DND-41 (cell line): Measurements from ENCODE around the gene KANSL1L.

Source experiments
- ATAC-seq: fragments of 200-7000 bp; cut with Tn5 transposase; 3 replicates; pipeline ENCODE4 v1.9.1; 2021; ENCODE audit warnings: low read depth; ENCODE audit not compliant: insufficient read depth
- DNase-seq: peaks from one replicate; pipeline ENCODE4 v3.0.0-alpha.2; 2020
- H2AFZ ChIP-seq: 2 replicates; pipeline ENCODE4 v1.6.0; 2012; ENCODE audit warnings: low read depth, low read length
- H3K27ac ChIP-seq: 2 replicates; pipeline ENCODE4 v1.5.1; 2012; ENCODE audit warnings: low read length, inconsistent platforms
- H3K27me3 ChIP-seq: fragments of 200-600 bp; sonication (generic); 2 replicates; pipeline ENCODE4 v1.6.0; 2012; ENCODE audit warnings: low read length, mild to moderate bottlenecking, inconsistent platforms; ENCODE audit not compliant: insufficient read depth, poor library complexity
- H3K36me3 ChIP-seq: 2 replicates; pipeline ENCODE4 v1.5.1; 2012; ENCODE audit warnings: low read length, inconsistent platforms; ENCODE audit not compliant: insufficient read depth
- H3K4me1 ChIP-seq: 2 replicates; pipeline ENCODE4 v1.5.1; 2012; ENCODE audit warnings: mild to moderate bottlenecking, low read length; ENCODE audit not compliant: insufficient read depth
- H3K4me2 ChIP-seq: 2 replicates; pipeline ENCODE4 v1.6.0; 2012; ENCODE audit warnings: mild to moderate bottlenecking, moderate library complexity, low read length, inconsistent platforms; ENCODE audit not compliant: insufficient read depth
- H3K4me3 ChIP-seq, 2 experiments: fragments of 200-600 bp in 1 of 2; shearing (Covaris generic) in 1 of 2; 2 replicates each; pipeline ENCODE4 v1.5.1; 2012 to 2016; ENCODE audit warnings: inconsistent platforms in 2 of 2, low read length in 2 of 2, mild to moderate bottlenecking in 2 of 2, low read depth in 1 of 2, moderate library complexity in 1 of 2
- H3K79me2 ChIP-seq: 2 replicates; pipeline ENCODE4 v1.6.0; 2012; ENCODE audit warnings: low read length, inconsistent platforms; ENCODE audit not compliant: insufficient read depth
- H3K9ac ChIP-seq: 2 replicates; pipeline ENCODE4 v1.6.0; 2012; ENCODE audit warnings: low read depth, mild to moderate bottlenecking, inconsistent platforms, low read length, moderate library complexity
- H3K9me3 ChIP-seq: 2 replicates; pipeline ENCODE4 v1.5.1; 2012; ENCODE audit warnings: low read length, moderate library complexity, mild to moderate bottlenecking, inconsistent platforms; ENCODE audit not compliant: insufficient read depth, severe bottlenecking
- H4K20me1 ChIP-seq: 2 replicates; pipeline ENCODE4 v1.6.0; 2012; ENCODE audit warnings: low read length; ENCODE audit not compliant: insufficient read depth
- CTCF ChIP-seq: IDR thresholded peaks from 2 replicates; pipeline ENCODE4 v1.5.1; 2012; ENCODE audit warnings: borderline replicate concordance, low read length, moderate library complexity, mild to moderate bottlenecking; ENCODE audit not compliant: poor library complexity, severe bottlenecking; ENCODE audit errors: extremely low read depth
- EZH2 ChIP-seq: IDR thresholded peaks from 3 replicates; pipeline ENCODE4 v1.6.1; 2012; ENCODE audit warnings: borderline replicate concordance, low read depth, mild to moderate bottlenecking, moderate library complexity, low read length, inconsistent platforms; ENCODE audit not compliant: severe bottlenecking

Gene KANSL1L

GRCh38 chr2:210159059-210159458 lies 12.2 kb downstream of the KANSL1L start:
- Histone ChIP-seq H3K4me2 (no peak overlapping the region), H3K9me3 (no peaks in the 10 kb centered on the region), H3K27ac (no peak overlapping the region), H3K4me3 (no peak overlapping the region), H3K36me3 (peaks cover 9% of the 10 kb centered on the region), H2AFZ (no peak overlapping the region), H3K27me3 (no peaks in the 10 kb centered on the region), H3K79me2 (peaks cover 13% of the 10 kb centered on the region), H4K20me1 (no peaks in the 10 kb centered on the region), H3K9ac (no peak overlapping the region), H3K4me1 (no peaks in the 10 kb centered on the region)
- ATAC-seq = no peak
- TF ChIP-seq CTCF (no peak), EZH2 (no peak)
- no peak for DNase-seq

GRCh38 chr2:210158236-210158635 lies 13.0 kb downstream of the KANSL1L start:
- Histone ChIP-seq H3K27me3 (no peaks in the 10 kb centered on the region), H3K79me2 (peaks cover 13% of the 10 kb centered on the region), H3K9ac (no peak overlapping the region), H3K27ac (no peak overlapping the region), H3K4me2 (no peak overlapping the region), H3K9me3 (no peaks in the 10 kb centered on the region), H2AFZ (no peak overlapping the region), H3K4me3 (no peak overlapping the region), H3K36me3 (peaks cover 17% of the 10 kb centered on the region), H4K20me1 (no peaks in the 10 kb centered on the region), H3K4me1 (no peaks in the 10 kb centered on the region)
- TF ChIP-seq CTCF (no peak), EZH2 (no peak)
- peak; percentile 44; the same call in 1 of the 3 replicates for ATAC-seq
- DNase-seq = no peak

DNA sequence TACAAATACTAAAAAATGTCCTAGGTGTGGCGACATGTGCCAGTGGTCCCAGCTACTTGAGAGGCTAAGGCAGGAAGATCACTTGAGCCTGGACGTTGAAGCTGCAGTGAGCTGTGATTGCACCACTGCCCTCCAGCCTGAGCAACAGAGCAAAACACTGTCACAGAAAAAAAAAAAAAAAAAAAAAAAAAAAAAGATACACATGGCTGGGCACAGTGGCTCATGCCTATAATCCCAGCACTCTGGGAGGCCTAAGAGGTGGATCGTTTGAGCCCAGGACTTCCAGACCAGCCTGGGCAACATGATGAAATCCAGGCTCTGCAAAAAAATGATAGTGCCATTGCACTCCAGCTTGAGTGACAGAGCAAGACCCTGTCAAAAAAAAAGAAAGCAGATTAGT lies 13.7 kb downstream of the KANSL1L start:
- Histone ChIP-seq H2AFZ (no peak overlapping the region), H3K36me3 (peaks cover 19% of the 10 kb centered on the region), H3K4me2 (no peak overlapping the region), H3K27ac (no peak overlapping the region), H3K27me3 (no peaks in the 10 kb centered on the region), H3K4me3 (no peak overlapping the region), H4K20me1 (no peaks in the 10 kb centered on the region), H3K9ac (no peak overlapping the region), H3K79me2 (peaks cover 13% of the 10 kb centered on the region; the same call in 1 of the 2 replicates), H3K4me1 (no peaks in the 10 kb centered on the region), H3K9me3 (no peaks in the 10 kb centered on the region)
- TF ChIP-seq CTCF (no peak), EZH2 (no peak)
- no peak for ATAC-seq
- no peak for DNase-seq

- ATAC-seq = no peak
- no peak for TF ChIP-seq EZH2
- no peak for TF ChIP-seq CTCF
- H3K4me1 ChIP-seq = no peaks in the 10 kb centered on the region
- H3K9me3 ChIP-seq = no peaks in the 10 kb centered on the region
- DNase-seq = no peak
- H3K27me3 ChIP-seq = no peaks in the 10 kb centered on the region
- no peaks in the 10 kb centered on the region for H4K20me1 ChIP-seq
- H3K9ac ChIP-seq = no peak overlapping the region
- H2AFZ ChIP-seq = no peak overlapping the region
- peaks cover 24% of the 10 kb centered on the region for H3K36me3 ChIP-seq
- H3K27ac ChIP-seq = no peak overlapping the region
- no peak overlapping the region for H3K4me3 ChIP-seq
- H3K79me2 ChIP-seq = peaks cover 2% of the 10 kb centered on the region
- H3K4me2 ChIP-seq = no peak overlapping the region
Observed at GRCh38 chr2:210147614-210148013, 23.6 kb downstream of the KANSL1L start.
